HCT116 (cell line): ENCODE data around the gene CNPY2.
"Not testable (repeated sequence)": the region's sequence is repeated elsewhere in the genome, so short reads cannot be mapped to it uniquely, and the experiment has no call there.

Experiments
- CTCF ChIP-seq, 3 experiments: fragments of 200-600 bp in 1 of 3; sonication (generic) in 1 of 3; IDR thresholded peaks in 2 of 3; conservative IDR thresholded peaks in 1 of 3; 2 replicates each; pipeline ENCODE4 v1.5.1; 2012 to 2017; ENCODE audit warnings: low read depth in 2 of 3, low read length in 2 of 3, antibody characterized with exemption in 1 of 3, borderline replicate concordance in 1 of 3, control low read depth in 1 of 3, mild to moderate bottlenecking in 1 of 3, mixed read lengths in 1 of 3, mixed run types in 1 of 3, moderate library complexity in 1 of 3; ENCODE audit not compliant: insufficient read depth in 1 of 3
- EGR1 ChIP-seq: IDR thresholded peaks from 2 replicates; pipeline ENCODE4 v1.6.1; 2012; ENCODE audit warnings: low read depth
- EZH2 ChIP-seq: fragments of 200-600 bp; sonication (generic); IDR thresholded peaks from 2 replicates; pipeline ENCODE4 v1.6.1; 2017; ENCODE audit warnings: antibody characterized with exemption, mixed run types
- EZH2phosphoT487 ChIP-seq: fragments of 200-600 bp; IDR thresholded peaks from 2 replicates; pipeline ENCODE4 v1.6.1; 2018; ENCODE audit warnings: antibody characterized with exemption, borderline replicate concordance
- MAX ChIP-seq: IDR thresholded peaks from 2 replicates; pipeline ENCODE4 v1.6.1; 2012
- POLR2A ChIP-seq: IDR thresholded peaks from 2 replicates; pipeline ENCODE4 v1.7.0; 2011; ENCODE audit warnings: borderline replicate concordance; ENCODE audit not compliant: insufficient read depth, insufficient read length; ENCODE audit errors: extremely low read depth
- POLR2AphosphoS5 ChIP-seq: IDR thresholded peaks from 2 replicates; pipeline ENCODE4 v1.6.1; 2011; ENCODE audit warnings: mild to moderate bottlenecking, low read depth, low read length, moderate library complexity
- SIN3A ChIP-seq: IDR thresholded peaks from 2 replicates; pipeline ENCODE4 v1.6.1; 2012; ENCODE audit warnings: low read depth
- SRF ChIP-seq: IDR thresholded peaks from 2 replicates; pipeline ENCODE4 v1.6.1; 2012; ENCODE audit warnings: low read depth
- ZFX ChIP-seq: fragments of 450-650 bp; IDR thresholded peaks from 2 replicates; pipeline ENCODE4 v1.6.1; 2017

GRCh38 chr12:56272468-56272867 lies 43.3 kb downstream of the CNPY2 start:
- TF ChIP-seq CTCF (IDR thresholded peaks at IDR 0.05 in 2 of 3, conservative IDR thresholded peaks at IDR 0.05 in 1 of 3; ENCODE audit: borderline replicate concordance in 1 of 3, insufficient read depth in 1 of 3, low read depth in 2 of 3, low read length in 2 of 3); EZH2phosphoT487; POLR2A; EZH2; MAX; SIN3A; SRF; EGR1; POLR2AphosphoS5; ZFX: not testable (repeated sequence)
